ENCODE results near the gene FAAP20. TPM values are rescaled to one million over a fixed set of nuclear protein-coding genes. Genes with fewer than 3 reads are reported as not detected.

FAAP20 gene
- total and polyA plus RNA-seq, 2 of the 8 experiments (the other 6 are each of a cell fraction or from before 2014, with no cell fraction given): 58.4 to 99.8 TPM

- no peak overlapping the region for H2BK20ac ChIP-seq (ENCODE audit: low read length)
- no peak overlapping the region for H2AK5ac ChIP-seq (ENCODE audit: low read depth, low read length)
- no peak overlapping the region for H3K18ac ChIP-seq (ENCODE audit: extremely low read depth, low read length)
- no peak overlapping the region for H3K14ac ChIP-seq (ENCODE audit: insufficient read length)
- WGBS, 2 experiments (ENCODE audit: extremely low coverage in 1 of 2, insufficient coverage in 1 of 2, insufficient read length in 1 of 2, insufficient replicate concordance in 2 of 2, low coverage in 1 of 2, low lambda C conversion rate in 2 of 2, missing lambda C conversion rate in 1 of 2): 98% methylated on average over 33 of the region's 33 CpGs; no CpG with 5 or more reads in 1 of the 2 experiments
- no peaks in the 10 kb centered on the region for H3K9me3 ChIP-seq (ENCODE audit: insufficient read depth in 2 of 2, low read depth in 1 of 2, low read length in 1 of 2)
- H3K4me2 ChIP-seq (ENCODE audit: insufficient read depth in 1 of 2, low read depth in 2 of 2, low read length in 2 of 2): no peak overlapping the region
- CTCF ChIA-PET (ENCODE audit: partially characterized antibody): interaction anchor here (0.6 to 2.2 kb wide), 4 partner anchors 11 to 699 kb away, joined by 3 to 11 read pairs (median 4); no protein-coding TSS in a partner anchor
- H2BK15ac ChIP-seq (ENCODE audit: low read length): no peak overlapping the region
- H3K4me1 ChIP-seq (replicated peaks in 1 of 4; ENCODE audit: control insufficient read depth in 3 of 4, insufficient read depth in 4 of 4, low read length in 3 of 4): peaks cover 0 to 4% (median 3%) of the 10 kb centered on the region in 4 experiments; a peak in 5 of 7 replicates
- H3K56ac ChIP-seq (replicated peaks; ENCODE audit: insufficient read length, low read depth, low read length): no peak overlapping the region
- H2BK5ac ChIP-seq (ENCODE audit: low read depth, low read length): no peak overlapping the region
- peaks cover 0 to 10% of the 10 kb centered on the region in 2 experiments for H4K20me1 ChIP-seq (replicated peaks in 1 of 2; ENCODE audit: control insufficient read depth in 1 of 2, insufficient read depth in 2 of 2, low read length in 2 of 2)
- FAIRE-seq (no peak), DNase-seq (ENCODE audit: low read depth in 1 of 2, low spot score in 2 of 2) (no peak)
- H3K79me1 ChIP-seq (ENCODE audit: low read depth, low read length): no peaks in the 10 kb centered on the region
- no peak overlapping the region for H3K4me3 ChIP-seq (ENCODE audit: extremely low read depth in 1 of 4, insufficient read depth in 2 of 4, low read depth in 3 of 4, low read length in 4 of 4)
- no peaks in the 10 kb centered on the region for H3K27me3 ChIP-seq (replicated peaks in 1 of 4; ENCODE audit: control insufficient read depth in 3 of 4, extremely low read depth in 1 of 4, insufficient read depth in 3 of 4, low read length in 3 of 4)
- no peak overlapping the region for H3K27ac ChIP-seq (ENCODE audit: low read depth, low read length)
- no peak overlapping the region for H2BK12ac ChIP-seq (ENCODE audit: low read depth, low read length)
- H3K23me2 ChIP-seq (ENCODE audit: low read depth, low read length): peaks cover 5% of the 10 kb centered on the region; the same call in 1 of the 2 replicates
- no peak overlapping the region for H4K5ac ChIP-seq (ENCODE audit: insufficient read length, low read depth, low read length)
- H3K36me3 ChIP-seq (ENCODE audit: control insufficient read depth in 2 of 4, insufficient read depth in 4 of 4, low read length in 3 of 4): peaks cover 0 to 11% (median 9%) of the 10 kb centered on the region in 4 experiments; a peak in 5 of 8 replicates
- H3K79me2 ChIP-seq (ENCODE audit: control insufficient read depth in 1 of 2, insufficient read depth in 2 of 2, low read length in 2 of 2): no peaks in the 10 kb centered on the region
- H2AFZ ChIP-seq (ENCODE audit: low read length): no peak overlapping the region
- no peak overlapping the region for H3K4ac ChIP-seq (replicated peaks; ENCODE audit: insufficient read length, low read depth, low read length)
- no peak overlapping the region for H3K23ac ChIP-seq (ENCODE audit: insufficient read length)
- H3K9ac ChIP-seq (replicated peaks in 1 of 4; ENCODE audit: extremely low read depth in 1 of 4, low read depth in 3 of 4, low read length in 3 of 4): no peak overlapping the region
- H4K91ac ChIP-seq (replicated peaks; ENCODE audit: insufficient read length, low read length): no peak overlapping the region
- H4K8ac ChIP-seq (ENCODE audit: extremely low read depth, insufficient read depth, low read length): no peak overlapping the region
- no peak overlapping the region for H2BK120ac ChIP-seq (replicated peaks; ENCODE audit: low read depth, low read length)
- POLR2A ChIA-PET (ENCODE audit: partially characterized antibody): no interaction called here
- TF ChIP-seq ZNF274 (IDR thresholded peaks at IDR 0.05; ENCODE audit: borderline replicate concordance, extremely low read depth, low read length) (no peak), TBP (IDR thresholded peaks at IDR 0.05; ENCODE audit: low read depth, low read length) (no peak), PHF8 (conservative IDR thresholded peaks at IDR 0.05; ENCODE audit: low read depth, low read length) (no peak), BCL11A (IDR thresholded peaks at IDR 0.05; ENCODE audit: low read depth in 2 of 2, low read length in 2 of 2) (no peak), EZH2 (IDR thresholded peaks at IDR 0.05; ENCODE audit: low read depth, low read length, severe bottlenecking) (no peak), ATF3 (IDR thresholded peaks at IDR 0.05; ENCODE audit: insufficient read depth, low read depth, low read length) (no peak), BACH1 (IDR thresholded peaks at IDR 0.05; ENCODE audit: low read length) (no peak), JUND (IDR thresholded peaks at IDR 0.05; ENCODE audit: low read length) (no peak), CBX5 (IDR thresholded peaks at IDR 0.05; ENCODE audit: low read depth, low read length) (no peak), KDM1A (IDR thresholded peaks at IDR 0.05; ENCODE audit: borderline replicate concordance, low read length) (no peak), POU5F1 (IDR thresholded peaks at IDR 0.05; ENCODE audit: low read depth, low read length) (no peak), TAF7 (optimal IDR thresholded peaks at IDR 0.05; ENCODE audit: borderline replicate concordance, low read depth, low read length) (no peak), TEAD4 (IDR thresholded peaks at IDR 0.05; ENCODE audit: low read depth, low read length) (no peak), SAP30 (IDR thresholded peaks at IDR 0.05; ENCODE audit: insufficient read depth, insufficient replicate concordance, low read length) (no peak)
Measured at GRCh38 chr1:2184934-2185333, 9.6 kb downstream of the FAAP20 start.

Measured in H1 (cell line).